Suppressor macrophage treated with lipopolysaccharide for 4 hours (primary cell): ENCODE data around the gene SMOC2.
"Not testable (repeated sequence)": the region's sequence is repeated elsewhere in the genome, so short reads cannot be mapped to it uniquely, and the experiment has no call there.

Experiments used
- DNase-seq: peaks from one replicate; pipeline ENCODE4 v3.0.0-alpha.2; 2020

The SMOC2 gene

GRCh38 chr6:168692193-168692914, 251.4 kb downstream of the SMOC2 start:
- DNase-seq = no peak

GRCh38 chr6:168692915-168693257, 251.9 kb downstream of the SMOC2 start:
- DNase-seq = not testable (repeated sequence)

- not testable (repeated sequence) for DNase-seq
These were observed 253.8 kb downstream of the SMOC2 start for GRCh38 chr6:168694797-168695196.

- no peak for DNase-seq
These were observed 254.7 kb downstream of the SMOC2 start for GRCh38 chr6:168695701-168696100.

GRCh38 chr6:168698923-168699322, 257.9 kb downstream of the SMOC2 start:
- DNase-seq = no peak

GRCh38 chr6:168699631-168700295, 258.8 kb downstream of the SMOC2 start:
- no peak for DNase-seq

GRCh38 chr6:168700880-168701279, 259.9 kb downstream of the SMOC2 start:
- DNase-seq = no peak

GRCh38 chr6:168703990-168704389, 263.0 kb downstream of the SMOC2 start:
- DNase-seq = no peak

- no peak for DNase-seq
These were observed 263.7 kb downstream of the SMOC2 start for GRCh38 chr6:168704678-168705077.

GRCh38 chr6:168705271-168705670, 264.3 kb downstream of the SMOC2 start:
- not testable (repeated sequence) for DNase-seq

GRCh38 chr6:168706471-168707177, 265.6 kb downstream of the SMOC2 start:
- DNase-seq = no peak

GRCh38 chr6:168708526-168708925, 267.5 kb downstream of the SMOC2 start:
- no peak for DNase-seq

GRCh38 chr6:168708984-168709383, 268.0 kb downstream of the SMOC2 start:
- DNase-seq = no peak

- DNase-seq = no peak
These were observed 268.4 kb downstream of the SMOC2 start for GRCh38 chr6:168709390-168709789.

GRCh38 chr6:168709991-168710390, 269.0 kb downstream of the SMOC2 start:
- DNase-seq = no peak

- DNase-seq = no peak
These were observed 270.2 kb downstream of the SMOC2 start for GRCh38 chr6:168711049-168711640.

- no peak for DNase-seq
These were observed 270.8 kb downstream of the SMOC2 start for GRCh38 chr6:168711666-168712300.

GRCh38 chr6:168712993-168713392, 272.0 kb downstream of the SMOC2 start:
- DNase-seq = no peak

GRCh38 chr6:168713839-168714238, 272.9 kb downstream of the SMOC2 start:
- DNase-seq = no peak

GRCh38 chr6:168714547-168715260, 273.7 kb downstream of the SMOC2 start:
- DNase-seq = no peak

GRCh38 chr6:168715643-168716481, 274.9 kb downstream of the SMOC2 start:
- DNase-seq = no peak
